Omental fat pad (tissue), 4 donors: Measurements from ENCODE around the gene FAM168A. TPM values are rescaled to one million over a fixed set of nuclear protein-coding genes. Genes with fewer than 3 reads are reported as not detected.

ENCODE experiments used
- ATAC-seq: fragments of 150-250 bp; one replicate; pipeline ENCODE4 v1.9.1; 2016; ENCODE audit warnings: mild to moderate bottlenecking, moderate library complexity; ENCODE audit not compliant: low FRiP score
- DNase-seq: peaks from one replicate; pipeline ENCODE4 v3.0.0-alpha.2; 2019; ENCODE audit warnings: low spot score
- CTCF ChIP-seq, 3 donors: fragments of 450-650 bp; IDR thresholded peaks; one replicate each; pipeline ENCODE4 v1.5.1; 2016 to 2017; ENCODE audit warnings: antibody characterized with exemption in 3 of 3, mild to moderate bottlenecking in 3 of 3, moderate library complexity in 2 of 3
- total RNA-seq, 4 donors: library from RNA; depleted of rRNA; stranded (reverse); fragments of >200 nt; gene quantifications; one replicate each; pipeline ENCODE4 v1.1.0, GENCODE V29; 2016

FAM168A gene
- total RNA-seq, 4 donors from 2014 or later: 13.9 to 30.9 (median 21.0) TPM

- no peak for DNase-seq
- no peak for ATAC-seq
- no peak for TF ChIP-seq CTCF (IDR thresholded peaks at IDR 0.05)
Observed at GRCh38 chr11:73389134-73389525, 208.8 kb downstream of the FAM168A start.

- no peak for DNase-seq
- TF ChIP-seq CTCF (IDR thresholded peaks at IDR 0.05): no peak
- no peak for ATAC-seq
Observed at GRCh38 chr11:73388265-73389133, 209.4 kb downstream of the FAM168A start.

DNA sequence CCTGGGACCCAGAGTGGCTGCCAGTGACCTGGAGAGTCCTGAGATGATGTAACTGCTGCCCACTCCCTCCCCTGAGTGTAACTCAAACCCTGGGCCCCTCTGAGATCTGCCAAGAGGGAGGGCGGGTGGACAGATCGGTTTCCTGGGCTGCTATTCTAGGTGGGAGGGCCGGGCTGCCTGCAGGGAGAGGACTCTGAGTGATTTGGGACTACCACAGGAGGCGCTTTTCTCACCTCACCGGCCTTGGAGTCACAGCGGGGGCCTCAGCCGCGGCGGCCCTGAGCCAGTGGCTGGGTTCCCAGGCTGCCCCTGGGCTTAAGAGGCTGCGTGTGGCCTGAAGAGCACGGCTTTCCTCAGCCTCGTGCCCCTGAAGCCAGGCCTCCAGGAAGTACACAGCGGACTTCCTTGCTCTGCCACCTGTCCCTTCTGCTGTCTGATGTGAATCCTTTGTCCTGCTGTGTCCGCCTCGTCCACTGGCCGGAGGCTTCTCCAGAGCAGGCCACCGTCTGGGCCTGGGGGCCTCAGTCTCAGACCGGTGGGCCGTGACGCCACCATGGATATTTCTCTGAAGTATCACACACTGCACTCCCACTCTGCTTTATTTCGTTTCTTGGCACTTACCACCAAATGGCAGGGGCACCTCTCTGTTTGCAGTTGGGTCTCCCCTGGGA lies 210.2 kb downstream of the FAM168A start:
- no peak for TF ChIP-seq CTCF (IDR thresholded peaks at IDR 0.05)
- no peak for DNase-seq
- no peak for ATAC-seq

DNA sequence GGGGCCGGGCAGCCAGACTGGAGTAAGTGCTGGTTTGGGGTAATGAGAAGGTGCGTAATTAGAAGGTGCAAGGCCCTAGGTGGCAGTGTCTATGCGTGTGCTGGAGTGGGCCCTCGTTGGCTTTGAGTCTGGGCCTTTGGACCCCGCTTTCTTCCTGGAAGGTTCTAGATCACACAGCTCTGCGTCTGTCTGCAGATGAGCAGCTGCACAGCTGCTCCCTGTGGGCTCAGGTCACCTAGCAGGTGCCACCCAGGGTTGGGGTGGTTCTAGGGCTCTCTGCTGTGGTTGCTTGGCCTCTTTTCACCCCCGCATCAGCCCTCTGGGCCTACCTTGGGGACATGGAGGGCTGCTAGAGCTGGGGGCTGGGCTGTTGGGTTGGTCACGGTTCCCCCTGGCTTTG lies 211.4 kb downstream of the FAM168A start:
- no peak for ATAC-seq
- no peak for TF ChIP-seq CTCF (IDR thresholded peaks at IDR 0.05)
- no peak for DNase-seq

GRCh38 chr11:73386016-73386415 lies 211.9 kb downstream of the FAM168A start:
- TF ChIP-seq CTCF (IDR thresholded peaks at IDR 0.05): no peak

GRCh38 chr11:73384872-73385689 lies 212.8 kb downstream of the FAM168A start:
- DNase-seq: no peak
- TF ChIP-seq CTCF (IDR thresholded peaks at IDR 0.05): no peak
- ATAC-seq: no peak

More at GRCh38 chr11:73386016-73386415, 211.9 kb downstream of the FAM168A start:
- no peak for DNase-seq
- no peak for ATAC-seq
